Body of pancreas (tissue), 4 donors: ENCODE results near the gene RABGGTA. TPM values are rescaled to one million over a fixed set of nuclear protein-coding genes. Genes with fewer than 3 reads are reported as not detected.

ENCODE experiments used
- ATAC-seq: fragments of 150-250 bp; one replicate; pipeline ENCODE4 v1.9.1; 2016
- DNase-seq, 4 donors: peaks; one replicate each; pipeline ENCODE4 v3.0.0-alpha.2; 2019
- H3K27ac ChIP-seq, 4 donors: fragments of 200-600 bp; sonication (generic); 1 replicate in 3 of 4; 2 replicates in 1 of 4; pipeline versions ENCODE4 v1.5.1 to v1.6.1; 2016 to 2019; ENCODE audit warnings: mild to moderate bottlenecking in 1 of 4, mixed read lengths in 1 of 4, moderate library complexity in 1 of 4
- H3K27me3 ChIP-seq, 2 donors: fragments of 200-600 bp; sonication (generic); one replicate each; pipeline ENCODE4 v1.6.0; 2016; ENCODE audit warnings: mild to moderate bottlenecking in 1 of 2
- H3K36me3 ChIP-seq, 2 donors: fragments of 200-600 bp; sonication (generic); replicated peaks in 1 of 2; 2 replicates each; pipeline ENCODE4 v1.5.1; 2016; ENCODE audit warnings: low read depth in 2 of 2; ENCODE audit not compliant: insufficient read depth in 1 of 2
- H3K4me1 ChIP-seq: fragments of 200-600 bp; sonication (generic); one replicate; pipeline ENCODE4 v1.6.0; 2016
- H3K4me3 ChIP-seq, 2 donors: fragments of 200-600 bp; sonication (generic); 1 replicate in 1 of 2; 2 replicates in 1 of 2; pipeline ENCODE4 v1.5.1; 2016 to 2019
- H3K9me3 ChIP-seq, 3 donors: fragments of 200-600 bp; sonication (generic); 1 replicate in 2 of 3; 2 replicates in 1 of 3; pipeline ENCODE4 v1.5.1; 2016
- POLR2A ChIP-seq, 3 donors: fragments of 450-650 bp; IDR thresholded peaks; one replicate each; pipeline ENCODE4 v1.6.1; 2016; ENCODE audit warnings: antibody characterized with exemption in 3 of 3, mild to moderate bottlenecking in 2 of 3
- WGBS, 2 donors: methylation state at CpG; one replicate each; pipeline ENCODE4 v1.1.5; 2017; 5-methylcytosine and 5-hydroxymethylcytosine counted together
- intact Hi-C: fragments of 100-400 bp; cut with DNase I; formaldehyde crosslinking; loops from one replicate; pipeline ENCODE4 v1.15.1; 2023
- total RNA-seq, 2 donors: library from RNA; depleted of rRNA; stranded (reverse); fragments of >200 nt; gene quantifications; one replicate each; pipeline ENCODE4 v1.1.0, GENCODE V29; 2016
- TF ChIP-seq, protein P1 (sequence below), 7 experiments: fragments of 450-650 bp in 4 of 7; fragments of 200-600 bp in 3 of 7; sonication (generic) in 3 of 7; IDR thresholded peaks; one replicate each; pipeline ENCODE4 v1.5.1; 2016 to 2019; ENCODE audit warnings: antibody characterized with exemption in 7 of 7

The RABGGTA gene
- total RNA-seq, 2 donors from 2014 or later, result 18.4 to 90.0 TPM

DNA sequence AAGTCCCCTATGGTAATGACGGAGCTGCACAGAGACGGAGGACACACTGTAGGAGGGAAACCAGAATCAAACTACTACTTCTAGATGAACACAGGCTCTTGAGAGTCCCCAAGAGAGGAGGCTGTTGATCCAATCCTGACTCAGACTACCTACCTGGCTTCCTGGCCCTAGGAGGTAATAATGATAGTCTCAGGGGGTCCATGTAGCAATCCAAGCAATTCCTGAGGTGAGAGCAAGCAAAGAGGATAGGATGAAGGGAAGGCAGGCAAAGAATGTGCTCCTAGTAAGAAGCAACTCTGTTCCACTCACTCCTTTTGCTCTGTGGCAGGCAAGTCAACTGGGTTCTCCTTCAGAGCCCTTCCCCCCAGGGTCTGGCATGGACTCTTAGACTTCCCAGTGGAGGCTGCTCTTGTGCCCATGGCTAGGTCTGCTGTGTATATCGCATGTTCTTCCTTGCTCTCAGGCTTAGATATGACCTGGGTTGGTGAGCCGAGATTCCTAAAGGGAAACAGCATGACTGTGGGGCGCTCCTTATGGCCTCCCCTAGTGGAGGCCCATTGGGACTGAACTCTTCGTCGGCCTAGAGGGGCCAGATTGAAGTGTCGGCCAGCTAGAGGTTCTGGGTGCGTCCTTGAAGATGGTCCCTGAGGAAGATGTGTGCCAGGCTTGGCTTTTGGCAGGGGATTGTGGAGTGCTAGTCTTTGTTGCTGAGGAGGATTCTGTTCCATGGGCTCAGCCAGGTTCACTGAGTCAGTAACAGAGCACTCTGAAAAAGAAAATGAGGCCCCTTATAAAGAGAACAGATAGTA, 31.1 kb downstream of the RABGGTA start:
- DNase-seq (peak in 1 of 4 donors; percentile 13), ATAC-seq (no peak)
- H3K27me3 ChIP-seq, result no peaks in the 10 kb centered on the region
- TF ChIP-seq, protein P1, sequence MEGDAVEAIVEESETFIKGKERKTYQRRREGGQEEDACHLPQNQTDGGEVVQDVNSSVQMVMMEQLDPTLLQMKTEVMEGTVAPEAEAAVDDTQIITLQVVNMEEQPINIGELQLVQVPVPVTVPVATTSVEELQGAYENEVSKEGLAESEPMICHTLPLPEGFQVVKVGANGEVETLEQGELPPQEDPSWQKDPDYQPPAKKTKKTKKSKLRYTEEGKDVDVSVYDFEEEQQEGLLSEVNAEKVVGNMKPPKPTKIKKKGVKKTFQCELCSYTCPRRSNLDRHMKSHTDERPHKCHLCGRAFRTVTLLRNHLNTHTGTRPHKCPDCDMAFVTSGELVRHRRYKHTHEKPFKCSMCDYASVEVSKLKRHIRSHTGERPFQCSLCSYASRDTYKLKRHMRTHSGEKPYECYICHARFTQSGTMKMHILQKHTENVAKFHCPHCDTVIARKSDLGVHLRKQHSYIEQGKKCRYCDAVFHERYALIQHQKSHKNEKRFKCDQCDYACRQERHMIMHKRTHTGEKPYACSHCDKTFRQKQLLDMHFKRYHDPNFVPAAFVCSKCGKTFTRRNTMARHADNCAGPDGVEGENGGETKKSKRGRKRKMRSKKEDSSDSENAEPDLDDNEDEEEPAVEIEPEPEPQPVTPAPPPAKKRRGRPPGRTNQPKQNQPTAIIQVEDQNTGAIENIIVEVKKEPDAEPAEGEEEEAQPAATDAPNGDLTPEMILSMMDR (IDR thresholded peaks at IDR 0.05), result no peak
- no peak for TF ChIP-seq POLR2A (IDR thresholded peaks at IDR 0.05)
- intact Hi-C loops, result no loop called here
- H3K36me3 ChIP-seq, result peaks cover 6 to 27% of the 10 kb centered on the region in 2 donors
- WGBS, 2 donors, result 64 to 81% methylated on average over 9 of the region's 9 CpGs
- peak overlapping the region in 1 of 4 donors; percentile 100 for H3K27ac ChIP-seq
- no peak overlapping the region for H3K4me3 ChIP-seq
- H3K4me1 ChIP-seq, result peaks cover 39% of the 10 kb centered on the region
- no peaks in the 10 kb centered on the region for H3K9me3 ChIP-seq

DNA sequence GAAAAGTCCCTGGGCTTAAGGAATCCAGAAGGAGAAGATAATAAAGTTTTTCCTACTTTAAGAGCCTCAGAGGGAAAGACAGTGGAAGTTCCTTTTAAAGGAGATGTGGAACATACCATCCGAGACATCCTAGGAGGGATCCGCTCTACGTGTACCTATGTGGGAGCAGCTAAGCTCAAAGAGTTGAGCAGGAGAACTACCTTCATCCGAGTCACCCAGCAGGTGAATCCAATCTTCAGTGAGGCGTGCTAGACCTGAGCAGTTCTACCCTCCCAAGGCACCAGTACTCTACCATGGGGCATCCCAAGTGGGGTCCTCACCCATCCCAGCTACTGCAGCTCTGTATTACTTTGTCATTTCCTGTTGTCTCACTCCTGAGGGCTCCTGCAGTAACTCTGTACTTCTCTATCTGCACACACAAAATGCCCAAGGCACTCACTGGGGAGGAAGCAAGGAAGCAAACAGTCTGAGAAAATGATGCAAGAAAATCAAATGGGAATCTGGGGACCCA, 32.8 kb downstream of the RABGGTA start:
- intact Hi-C loops, result no loop called here
- no peak overlapping the region for H3K4me3 ChIP-seq

DNA sequence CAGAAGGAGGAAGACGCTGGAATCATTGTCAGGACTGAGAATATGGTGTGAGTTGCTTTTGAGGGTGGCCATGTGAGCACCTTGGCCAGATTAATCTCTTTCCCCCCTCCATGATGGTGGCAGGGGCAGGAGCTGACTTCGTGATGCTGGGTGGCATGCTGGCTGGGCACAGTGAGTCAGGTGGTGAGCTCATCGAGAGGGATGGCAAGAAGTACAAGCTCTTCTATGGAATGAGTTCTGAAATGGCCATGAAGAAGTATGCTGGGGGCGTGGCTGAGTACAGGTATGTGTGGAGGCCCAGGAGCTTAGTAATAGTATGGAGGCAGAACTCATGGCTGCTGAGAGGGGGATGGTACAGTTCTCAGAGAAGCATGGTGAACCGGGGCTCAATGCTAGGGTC, 33.3 kb downstream of the RABGGTA start:
- ATAC-seq (no peak), DNase-seq (no peak)
- WGBS, 2 donors, result 76 to 86% methylated on average over 5 of the region's 5 CpGs
- TF ChIP-seq, protein P1 (IDR thresholded peaks at IDR 0.05), result no peak
- no peak for TF ChIP-seq POLR2A (IDR thresholded peaks at IDR 0.05)
- intact Hi-C loops, result no loop called here
- H3K4me3 ChIP-seq, result no peak overlapping the region
- no peak overlapping the region for H3K27ac ChIP-seq
- H3K4me1 ChIP-seq, result peaks cover 54% of the 10 kb centered on the region
- no peaks in the 10 kb centered on the region for H3K9me3 ChIP-seq
- H3K27me3 ChIP-seq, result no peaks in the 10 kb centered on the region
- peaks cover 6 to 27% of the 10 kb centered on the region in 2 donors for H3K36me3 ChIP-seq

More for the DNA sequence above, 32.8 kb downstream of the RABGGTA start:
- TF ChIP-seq, protein P1 (IDR thresholded peaks at IDR 0.05), result no peak
- TF ChIP-seq POLR2A (IDR thresholded peaks at IDR 0.05), result no peak
- DNase-seq, result no peak
- Histone ChIP-seq H3K4me1 (peaks cover 54% of the 10 kb centered on the region), H3K9me3 (no peaks in the 10 kb centered on the region), H3K27me3 (no peaks in the 10 kb centered on the region), H3K36me3 (peaks cover 6 to 27% of the 10 kb centered on the region in 2 donors), H3K27ac (no peak overlapping the region)
- WGBS, 2 donors, result 80 to 90% methylated on average over 5 of the region's 5 CpGs
- ATAC-seq, result no peak

DNA sequence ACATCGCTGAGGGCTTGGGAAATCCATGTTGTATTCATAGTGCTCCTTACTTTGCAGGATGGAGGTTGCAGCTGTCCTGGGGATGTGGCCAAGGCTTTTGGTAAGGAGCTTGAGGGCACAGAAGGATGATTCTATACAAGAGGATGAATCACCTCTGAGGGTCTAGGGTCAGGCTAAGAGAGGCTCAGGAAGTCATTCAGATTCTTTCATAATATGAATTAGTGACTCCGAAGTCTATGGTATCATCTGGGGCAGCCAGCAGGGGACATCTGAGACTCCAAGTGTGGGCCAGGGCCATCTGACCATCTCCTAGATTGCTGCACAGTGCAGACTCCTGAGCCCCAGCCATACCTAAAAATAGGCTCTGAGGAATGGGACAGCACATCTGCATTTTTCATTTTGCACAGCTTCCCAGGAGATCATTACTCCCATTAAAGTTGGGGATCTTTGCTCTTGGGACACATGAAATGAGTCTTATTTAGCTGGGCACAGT, 33.9 kb downstream of the RABGGTA start:
- H3K27me3 ChIP-seq, result no peaks in the 10 kb centered on the region
- H3K36me3 ChIP-seq, result peaks cover 6 to 27% of the 10 kb centered on the region in 2 donors
- no peak overlapping the region for H3K4me3 ChIP-seq
- intact Hi-C loops, result no loop called here
- WGBS, 2 donors, result 89 to 93% methylated on average over 2 of the region's 2 CpGs
- H3K27ac ChIP-seq, result no peak overlapping the region
- H3K9me3 ChIP-seq, result no peaks in the 10 kb centered on the region
- no peak for ATAC-seq
- peaks cover 55% of the 10 kb centered on the region for H3K4me1 ChIP-seq
- no peak for TF ChIP-seq POLR2A (IDR thresholded peaks at IDR 0.05)
- TF ChIP-seq, protein P1 (IDR thresholded peaks at IDR 0.05), result no peak
- DNase-seq, result no peak
